ENCODE data around the gene MFSD6L.

GRCh38 chr17:8826808-8827435 is 27.8 kb upstream of the MFSD6L start:
- TF ChIP-seq, protein P1, sequence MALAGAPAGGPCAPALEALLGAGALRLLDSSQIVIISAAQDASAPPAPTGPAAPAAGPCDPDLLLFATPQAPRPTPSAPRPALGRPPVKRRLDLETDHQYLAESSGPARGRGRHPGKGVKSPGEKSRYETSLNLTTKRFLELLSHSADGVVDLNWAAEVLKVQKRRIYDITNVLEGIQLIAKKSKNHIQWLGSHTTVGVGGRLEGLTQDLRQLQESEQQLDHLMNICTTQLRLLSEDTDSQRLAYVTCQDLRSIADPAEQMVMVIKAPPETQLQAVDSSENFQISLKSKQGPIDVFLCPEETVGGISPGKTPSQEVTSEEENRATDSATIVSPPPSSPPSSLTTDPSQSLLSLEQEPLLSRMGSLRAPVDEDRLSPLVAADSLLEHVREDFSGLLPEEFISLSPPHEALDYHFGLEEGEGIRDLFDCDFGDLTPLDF (CRISPR knock-in tag; IDR thresholded peaks at IDR 0.05), result no peak
- no peak for TF ChIP-seq RELA (CRISPR knock-in tag; IDR thresholded peaks at IDR 0.05; ENCODE audit: borderline replicate concordance)
- TF ChIP-seq, protein P2, sequence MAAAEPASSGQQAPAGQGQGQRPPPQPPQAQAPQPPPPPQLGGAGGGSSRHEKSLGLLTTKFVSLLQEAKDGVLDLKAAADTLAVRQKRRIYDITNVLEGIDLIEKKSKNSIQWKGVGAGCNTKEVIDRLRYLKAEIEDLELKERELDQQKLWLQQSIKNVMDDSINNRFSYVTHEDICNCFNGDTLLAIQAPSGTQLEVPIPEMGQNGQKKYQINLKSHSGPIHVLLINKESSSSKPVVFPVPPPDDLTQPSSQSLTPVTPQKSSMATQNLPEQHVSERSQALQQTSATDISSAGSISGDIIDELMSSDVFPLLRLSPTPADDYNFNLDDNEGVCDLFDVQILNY (CRISPR knock-in tag; IDR thresholded peaks at IDR 0.05), result no peak
- no peak for TF ChIP-seq ZNF121 (CRISPR knock-in tag; IDR thresholded peaks at IDR 0.05)
- no peak for TF ChIP-seq SP1 (CRISPR knock-in tag; conservative IDR thresholded peaks at IDR 0.05)

Measured in WTC11 (cell line).